ENCODE measurements around the gene RMDN2.

DNA sequence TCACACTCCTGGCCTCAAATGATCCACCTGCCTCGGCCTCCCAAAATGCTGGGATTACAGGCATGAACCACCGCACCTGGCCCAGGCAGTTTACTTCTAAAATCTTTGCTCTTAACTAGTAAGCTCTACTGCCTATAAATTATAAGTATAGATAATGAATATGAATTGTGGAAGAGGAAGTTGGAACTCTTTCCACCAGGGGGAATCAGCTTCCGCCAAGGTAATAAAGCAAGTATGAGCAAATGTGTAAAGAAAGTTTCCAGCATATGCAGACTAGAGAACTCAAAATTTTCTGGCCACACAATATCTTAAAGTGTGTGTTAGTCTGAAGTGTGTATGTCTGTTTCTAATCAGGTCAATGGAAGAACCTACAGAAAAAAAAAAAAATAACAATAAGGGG is 68.1 kb downstream of the RMDN2 start:
- TF ChIP-seq, protein P1, sequence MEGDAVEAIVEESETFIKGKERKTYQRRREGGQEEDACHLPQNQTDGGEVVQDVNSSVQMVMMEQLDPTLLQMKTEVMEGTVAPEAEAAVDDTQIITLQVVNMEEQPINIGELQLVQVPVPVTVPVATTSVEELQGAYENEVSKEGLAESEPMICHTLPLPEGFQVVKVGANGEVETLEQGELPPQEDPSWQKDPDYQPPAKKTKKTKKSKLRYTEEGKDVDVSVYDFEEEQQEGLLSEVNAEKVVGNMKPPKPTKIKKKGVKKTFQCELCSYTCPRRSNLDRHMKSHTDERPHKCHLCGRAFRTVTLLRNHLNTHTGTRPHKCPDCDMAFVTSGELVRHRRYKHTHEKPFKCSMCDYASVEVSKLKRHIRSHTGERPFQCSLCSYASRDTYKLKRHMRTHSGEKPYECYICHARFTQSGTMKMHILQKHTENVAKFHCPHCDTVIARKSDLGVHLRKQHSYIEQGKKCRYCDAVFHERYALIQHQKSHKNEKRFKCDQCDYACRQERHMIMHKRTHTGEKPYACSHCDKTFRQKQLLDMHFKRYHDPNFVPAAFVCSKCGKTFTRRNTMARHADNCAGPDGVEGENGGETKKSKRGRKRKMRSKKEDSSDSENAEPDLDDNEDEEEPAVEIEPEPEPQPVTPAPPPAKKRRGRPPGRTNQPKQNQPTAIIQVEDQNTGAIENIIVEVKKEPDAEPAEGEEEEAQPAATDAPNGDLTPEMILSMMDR (IDR thresholded peaks at IDR 0.05) = no peak
- no peak for TF ChIP-seq EP300 (IDR thresholded peaks at IDR 0.05)
- no peak for TF ChIP-seq POLR2A (IDR thresholded peaks at IDR 0.05)

Measured in tibial nerve (tissue), 4 donors.